ENCODE measurements around the gene CFTR.

- TF ChIP-seq SIN3A (IDR thresholded peaks at IDR 0.05; ENCODE audit: borderline replicate concordance, insufficient read depth, low read depth, low read length) = no peak
- no peak for TF ChIP-seq TCF7L2 (IDR thresholded peaks at IDR 0.05; ENCODE audit: low read depth, low read length)
Measured at GRCh38 chr7:117458977-117459583, 20.7 kb upstream of the CFTR start.
